Measurements from ENCODE around the gene TH. TPM values are rescaled to one million over a fixed set of nuclear protein-coding genes. Genes with fewer than 3 reads are reported as not detected.
"Not testable (repeated sequence)": the region's sequence is repeated elsewhere in the genome, so short reads cannot be mapped to it uniquely, and the experiment has no call there.

Gene TH
- polyA plus RNA-seq, 3 donors: 0.73 to 1.7 (median 1.4) TPM

GRCh38 chr11:2127482-2128129 is 44.0 kb downstream of the TH start:
- no peak for DNase-seq (ENCODE audit: extremely low read depth in 1 of 11, low read depth in 9 of 11, low spot score in 4 of 11)

- no peak for DNase-seq (ENCODE audit: extremely low read depth in 1 of 11, low read depth in 9 of 11, low spot score in 4 of 11)
These were observed 45.0 kb downstream of the TH start for GRCh38 chr11:2126520-2127085.

GRCh38 chr11:2124736-2125484 is 46.7 kb downstream of the TH start:
- not testable (repeated sequence) for DNase-seq (ENCODE audit: extremely low read depth in 1 of 11, low read depth in 9 of 11, low spot score in 4 of 11)

- DNase-seq (ENCODE audit: extremely low read depth in 1 of 11, low read depth in 9 of 11, low spot score in 4 of 11): no peak
These were observed 48.0 kb downstream of the TH start for GRCh38 chr11:2123628-2123960.

- no peak for DNase-seq (ENCODE audit: extremely low read depth in 1 of 11, low read depth in 9 of 11, low spot score in 4 of 11)
These were observed 48.5 kb downstream of the TH start for GRCh38 chr11:2122907-2123627.

- DNase-seq (ENCODE audit: extremely low read depth in 1 of 11, low read depth in 9 of 11, low spot score in 4 of 11): no peak
These were observed 49.3 kb downstream of the TH start for GRCh38 chr11:2122222-2122906.

GRCh38 chr11:2121227-2122130 is 50.1 kb downstream of the TH start:
- DNase-seq (ENCODE audit: extremely low read depth in 1 of 11, low read depth in 9 of 11, low spot score in 4 of 11): no peak

GRCh38 chr11:2120359-2121100 is 51.1 kb downstream of the TH start:
- DNase-seq (ENCODE audit: extremely low read depth in 1 of 11, low read depth in 9 of 11, low spot score in 4 of 11): no peak

- no peak for DNase-seq (ENCODE audit: extremely low read depth in 1 of 11, low read depth in 9 of 11, low spot score in 4 of 11)
These were observed 52.9 kb downstream of the TH start for GRCh38 chr11:2118677-2119076.

- no peak for DNase-seq (ENCODE audit: extremely low read depth in 1 of 11, low read depth in 9 of 11, low spot score in 4 of 11)
These were observed 54.9 kb downstream of the TH start for GRCh38 chr11:2116680-2117079.

GRCh38 chr11:2115308-2115707 is 56.3 kb downstream of the TH start:
- DNase-seq (ENCODE audit: extremely low read depth in 1 of 11, low read depth in 9 of 11, low spot score in 4 of 11): no peak

- DNase-seq (ENCODE audit: extremely low read depth in 1 of 11, low read depth in 9 of 11, low spot score in 4 of 11): no peak
These were observed 57.0 kb downstream of the TH start for GRCh38 chr11:2114430-2115241.

Other genes starting within 250 kb of the TH start
- gene MRPL23, start 224.5 kb downstream of the TH start, polyA plus RNA-seq (ENCODE audit: insufficient read length in 3 of 3): 10 to 100 TPM; 48.7 to 71.6 (median 52.2) TPM
- gene H19, start 174.0 kb downstream of the TH start, polyA plus RNA-seq (ENCODE audit: insufficient read length in 3 of 3): 1,000 to 10,000 TPM; 2,437 to 3,512 (median 2,541) TPM
- gene IGF2, start 32.4 kb downstream of the TH start, polyA plus RNA-seq (ENCODE audit: insufficient read length in 3 of 3): 1,000 to 10,000 TPM in 1 of 3 donors, 100 to 1,000 TPM in 2; 714 to 1,039 (median 964) TPM
- not detected for gene INS, start 10.6 kb downstream of the TH start, polyA plus RNA-seq (ENCODE audit: insufficient read length in 3 of 3)
- 1 to 10 TPM; 1.5 to 3.8 (median 2.5) TPM for gene ASCL2, start 98.8 kb upstream of the TH start, polyA plus RNA-seq (ENCODE audit: insufficient read length in 3 of 3)
- 1 to 10 TPM in 1 of 3 donors, under 1 TPM in 2; 0.67 to 1.1 (median 0.82) TPM for gene C11orf21, start 130.1 kb upstream of the TH start, polyA plus RNA-seq (ENCODE audit: insufficient read length in 3 of 3)
- gene TSPAN32, start 130.2 kb upstream of the TH start, polyA plus RNA-seq (ENCODE audit: insufficient read length in 3 of 3): 1 to 10 TPM; 1.6 to 2.7 (median 2.6) TPM
- gene CD81, start 205.5 kb upstream of the TH start, polyA plus RNA-seq (ENCODE audit: insufficient read length in 3 of 3): 100 to 1,000 TPM; 528 to 587 (median 583) TPM
- gene TSSC4, start 228.9 kb upstream of the TH start, polyA plus RNA-seq (ENCODE audit: insufficient read length in 3 of 3): 10 to 100 TPM; 30.8 to 45.5 (median 44.8) TPM

All from renal cortex interstitium (tissue), 11 donors.